Spleen (tissue), 11 donors: ENCODE data around the gene APPL1. TPM values are rescaled to one million over a fixed set of nuclear protein-coding genes. Genes with fewer than 3 reads are reported as not detected.

Experiments
- DNase-seq: peaks from one replicate; pipeline ENCODE4 v3.0.0-alpha.2; 2020
- H3K27ac ChIP-seq, 8 donors: fragments of 200-600 bp; sonication (generic) in 7 of 8; 1 replicate in 4 of 8; 2 replicates in 4 of 8; pipeline versions ENCODE4 v1.5.0 to v1.8.0; 2016 to 2021; ENCODE audit warnings: inconsistent platforms in 4 of 8, mild to moderate bottlenecking in 4 of 8, moderate library complexity in 1 of 8
- H3K27me3 ChIP-seq, 7 donors: fragments of 200-600 bp; sonication (generic) in 6 of 7; replicated peaks in 1 of 7; 1 replicate in 4 of 7; 2 replicates in 3 of 7; pipeline versions ENCODE4 v1.5.0 to v1.8.0; 2016 to 2021; ENCODE audit warnings: inconsistent platforms in 3 of 7, mild to moderate bottlenecking in 1 of 7
- H3K36me3 ChIP-seq, 6 donors: fragments of 200-600 bp; sonication (generic) in 5 of 6; 1 replicate in 4 of 6; 2 replicates in 2 of 6; pipeline versions ENCODE4 v1.5.0 to v1.8.0; 2016 to 2021; ENCODE audit warnings: inconsistent platforms in 2 of 6
- H3K4me1 ChIP-seq, 6 donors: fragments of 200-600 bp; sonication (generic) in 5 of 6; 1 replicate in 3 of 6; 2 replicates in 3 of 6; pipeline versions ENCODE4 v1.5.0 to v1.8.0; 2016 to 2021; ENCODE audit warnings: inconsistent platforms in 3 of 6
- H3K4me3 ChIP-seq, 8 donors: fragments of 200-600 bp; sonication (generic) in 7 of 8; 1 replicate in 4 of 8; 2 replicates in 4 of 8; pipeline versions ENCODE4 v1.5.0 to v1.8.0; 2016 to 2021; ENCODE audit warnings: inconsistent platforms in 4 of 8, mild to moderate bottlenecking in 4 of 8, moderate library complexity in 2 of 8
- H3K9me3 ChIP-seq, 8 donors: fragments of 200-600 bp; sonication (generic) in 7 of 8; 1 replicate in 4 of 8; 2 replicates in 4 of 8; pipeline versions ENCODE4 v1.5.0 to v1.8.0; 2016 to 2021; ENCODE audit warnings: inconsistent platforms in 4 of 8
- CTCF ChIP-seq, 11 experiments: fragments of 200-600 bp in 7 of 11; fragments of 450-650 bp in 4 of 11; sonication (generic) in 4 of 11; IDR thresholded peaks in 8 of 11; conservative IDR thresholded peaks in 3 of 11; 1 replicate in 7 of 11; 2 replicates in 4 of 11; pipeline versions ENCODE4 v1.4.0 to v1.8.0; 2016 to 2021; ENCODE audit warnings: antibody characterized with exemption in 11 of 11, inconsistent platforms in 4 of 11, mild to moderate bottlenecking in 1 of 11
- POLR2A ChIP-seq, 3 donors: fragments of 450-650 bp; IDR thresholded peaks; one replicate each; pipeline ENCODE4 v1.5.1; 2017; ENCODE audit warnings: antibody characterized with exemption in 3 of 3, mild to moderate bottlenecking in 1 of 3
- POLR2AphosphoS5 ChIP-seq, 3 donors: sonication (generic); formaldehyde crosslinking; IDR thresholded peaks; one replicate each; pipeline ENCODE4 v1.5.1; 2017; ENCODE audit warnings: antibody characterized with exemption in 3 of 3
- WGBS, 5 donors: extraction: QIAGEN DNeasy Blood & Tissue Kit in 3 of 5; methylation state at CpG; one replicate each; pipeline versions ENCODE4 v1.1.5 to v1.1.7; 2013 to 2018; 5-methylcytosine and 5-hydroxymethylcytosine counted together
- intact Hi-C: fragments of 100-400 bp; cut with DNase I; formaldehyde crosslinking; loops from one replicate; pipeline ENCODE4 v1.15.0; 2023; ENCODE audit warnings: low total_unique reads
- polyA plus RNA-seq, 3 donors: library from polyadenylated mRNA; stranded (reverse); fragments of 200-250 nt; gene quantifications; one replicate each; pipeline ENCODE4 v1.2.1, GENCODE V29; 2013
- total RNA-seq, 7 donors: library from RNA; depleted of rRNA in 3 of 7; stranded (reverse); fragments of >200 nt in 3 of 7; fragmentation: NEBNext Ultra II Directional in 4 of 7; extraction: Animal tissue kit (Norgen Biotek cat#: 25700) in 4 of 7; gene quantifications; one replicate each; pipeline versions ENCODE4 v1.1.0 to v1.2.1, GENCODE V29; 2016 to 2021
- donor health status: healthy with polysubstance abuse.
- donor health status: DM: no; HTN: no; CAD: no; lungs with moderate emphysema.
- donor health status: DM: no; HTN: no; CAD: no.
- donor health status: Bipolar disorder and iron deficiency.
- donor health status: healthy.
- donor health status: DM: no; HTN: no; CAD: no.
- donor health status: DM: yes; HTN: yes; CAD: no.

APPL1 gene
- total and polyA plus RNA-seq, 10 donors: 10.0 to 49.5 (median 41.7) TPM

GRCh38 chr3:57278237-57278636, 50.7 kb downstream of the APPL1 start:
- Histone ChIP-seq H3K4me1 (no peaks in the 10 kb centered on the region), H3K4me3 (no peak overlapping the region), H3K27me3 (no peaks in the 10 kb centered on the region), H3K36me3 (peaks cover 0 to 32% (median 8%) of the 10 kb centered on the region in 6 donors), H3K9me3 (peaks cover 0 to 12% (median 2%) of the 10 kb centered on the region in 8 donors), H3K27ac (no peak overlapping the region)
- WGBS, 5 donors: 95 to 100% (median 100%) methylated on average over 1 of the region's 1 CpG
- intact Hi-C loops: no loop called here
- no peak for DNase-seq
- TF ChIP-seq POLR2AphosphoS5 (IDR thresholded peaks at IDR 0.05) (no peak), POLR2A (IDR thresholded peaks at IDR 0.05) (no peak), CTCF (IDR thresholded peaks at IDR 0.05 in 8 of 11, conservative IDR thresholded peaks at IDR 0.05 in 3 of 11) (no peak)

GRCh38 chr3:57279685-57280084, 52.2 kb downstream of the APPL1 start:
- TF ChIP-seq POLR2A (IDR thresholded peaks at IDR 0.05) (no peak), POLR2AphosphoS5 (IDR thresholded peaks at IDR 0.05) (no peak), CTCF (IDR thresholded peaks at IDR 0.05 in 8 of 11, conservative IDR thresholded peaks at IDR 0.05 in 3 of 11) (no peak)
- H3K9me3 ChIP-seq: peaks cover 0 to 12% (median 2%) of the 10 kb centered on the region in 8 donors
- H3K4me1 ChIP-seq: no peaks in the 10 kb centered on the region
- H3K4me3 ChIP-seq: no peak overlapping the region
- H3K36me3 ChIP-seq: peaks cover 0 to 18% (median 3%) of the 10 kb centered on the region in 6 donors
- intact Hi-C loops: no loop called here
- WGBS, 5 donors: 94 to 98% (median 95%) methylated on average over 5 of the region's 5 CpGs
- no peaks in the 10 kb centered on the region for H3K27me3 ChIP-seq
- no peak overlapping the region for H3K27ac ChIP-seq
- DNase-seq: no peak

DNA sequence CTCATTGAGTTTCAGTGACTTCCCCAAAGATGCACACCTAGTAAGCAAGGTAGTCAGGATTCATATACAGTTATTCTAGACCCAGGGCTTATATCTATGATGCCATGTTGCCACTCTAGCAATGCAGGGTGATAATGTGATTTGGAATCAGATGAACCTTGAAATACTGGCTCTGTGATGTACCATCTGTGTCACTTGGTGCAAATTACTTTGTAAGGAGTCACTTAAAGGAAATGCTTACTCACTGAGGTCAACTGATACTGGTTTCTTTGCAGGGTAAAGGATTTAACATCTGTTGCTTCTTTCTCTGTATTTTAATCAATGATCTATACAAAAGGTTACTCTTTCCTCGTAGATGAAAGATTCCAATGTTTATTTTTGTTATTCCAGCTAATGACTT, 54.2 kb downstream of the APPL1 start:
- no peaks in the 10 kb centered on the region for H3K27me3 ChIP-seq
- no peak overlapping the region for H3K4me3 ChIP-seq
- TF ChIP-seq CTCF (IDR thresholded peaks at IDR 0.05 in 8 of 11, conservative IDR thresholded peaks at IDR 0.05 in 3 of 11) (no peak), POLR2AphosphoS5 (IDR thresholded peaks at IDR 0.05) (no peak), POLR2A (IDR thresholded peaks at IDR 0.05) (no peak)
- peaks cover 0 to 12% (median 2%) of the 10 kb centered on the region in 8 donors for H3K9me3 ChIP-seq
- H3K36me3 ChIP-seq: peaks cover 0 to 2% (median 0%) of the 10 kb centered on the region in 6 donors
- no peak for DNase-seq
- H3K27ac ChIP-seq: no peak overlapping the region
- WGBS, 5 donors: 18 to 30% (median 20%) methylated on average over 1 of the region's 1 CpG
- intact Hi-C loops: no loop called here
- H3K4me1 ChIP-seq: no peaks in the 10 kb centered on the region

- H3K4me1 ChIP-seq: no peaks in the 10 kb centered on the region
- TF ChIP-seq CTCF (IDR thresholded peaks at IDR 0.05 in 8 of 11, conservative IDR thresholded peaks at IDR 0.05 in 3 of 11) (no peak), POLR2AphosphoS5 (IDR thresholded peaks at IDR 0.05) (peak in 1 of 3 donors; percentile 10), POLR2A (IDR thresholded peaks at IDR 0.05) (no peak)
- no peak overlapping the region for H3K27ac ChIP-seq
- WGBS, 5 donors: 80 to 85% (median 83%) methylated on average over 6 of the region's 6 CpGs
- peaks cover 0 to 12% (median 2%) of the 10 kb centered on the region in 8 donors for H3K9me3 ChIP-seq
- no peaks in the 10 kb centered on the region for H3K36me3 ChIP-seq
- intact Hi-C loops: no loop called here
- DNase-seq: no peak
- no peak overlapping the region for H3K4me3 ChIP-seq
- H3K27me3 ChIP-seq: no peaks in the 10 kb centered on the region
Measured at GRCh38 chr3:57283334-57283733, 55.8 kb downstream of the APPL1 start.
